HG03520 (cell line): ENCODE measurements around the gene LNX2.

Source experiments
- ATAC-seq: cut with Tn5 transposase; IDR thresholded peaks from one replicate; pipeline ENCODE4 v1.9.1; 2021; ENCODE audit warnings: mild to moderate bottlenecking, moderate library complexity; ENCODE audit not compliant: unreplicated experiment

LNX2 gene

DNA sequence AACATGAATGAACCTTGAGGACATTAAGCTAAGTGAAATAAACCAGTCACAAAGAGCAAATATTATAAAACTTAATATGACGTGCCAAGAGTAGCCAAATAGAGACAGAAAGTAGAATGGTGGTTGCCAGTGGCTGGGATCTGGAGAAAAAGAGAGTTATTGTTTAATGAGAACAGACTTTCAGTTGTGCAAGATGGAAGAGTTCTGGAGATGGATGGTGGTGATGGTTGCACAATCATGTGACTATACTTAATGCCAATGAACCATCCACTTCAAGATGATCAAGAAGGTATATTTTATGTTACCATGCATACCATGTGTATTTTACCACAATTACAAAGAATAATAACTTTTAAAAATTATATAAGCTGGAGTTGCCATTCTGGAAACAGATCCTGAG, 104.2 kb downstream of the LNX2 start:
- no peak for ATAC-seq

DNA sequence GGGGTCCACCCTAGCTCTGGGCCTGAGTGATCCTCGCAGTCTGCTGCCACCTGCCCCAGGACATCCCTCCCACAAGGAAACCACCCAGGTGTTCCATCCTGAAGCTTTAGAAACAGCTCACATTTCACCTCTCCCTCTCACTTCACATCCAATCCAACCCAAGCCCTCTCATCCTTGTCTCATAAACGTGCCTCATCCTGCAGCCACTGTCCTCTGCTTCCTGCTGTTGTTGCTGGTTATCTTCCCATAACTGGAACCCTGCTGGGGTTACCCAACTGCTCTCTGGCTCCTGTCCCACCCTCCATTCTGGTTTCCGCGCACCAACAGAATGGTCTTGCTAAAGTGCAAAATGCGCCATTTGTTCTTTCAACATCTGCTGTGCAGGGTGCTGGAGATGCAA, 110.2 kb downstream of the LNX2 start:
- no peak for ATAC-seq

DNA sequence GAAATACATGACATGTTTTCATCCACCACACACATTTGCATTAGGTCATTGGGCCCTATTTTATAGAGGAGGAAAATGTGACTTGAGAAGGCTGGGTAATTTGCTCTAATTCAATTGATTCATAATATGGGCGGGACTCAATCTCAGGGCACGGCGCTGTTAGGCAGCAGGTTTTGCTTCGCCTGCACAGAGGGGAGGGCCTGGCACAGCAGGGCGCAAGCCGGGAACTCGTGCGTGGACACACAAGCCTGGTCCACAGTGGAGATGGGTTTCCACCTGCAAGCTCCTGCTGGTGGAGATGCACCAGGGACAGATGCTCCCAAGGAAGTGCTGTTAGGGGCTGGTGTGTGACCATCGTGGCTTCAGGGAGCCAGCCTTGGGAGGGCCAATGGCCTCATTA, 111.5 kb downstream of the LNX2 start:
- ATAC-seq: no peak

DNA sequence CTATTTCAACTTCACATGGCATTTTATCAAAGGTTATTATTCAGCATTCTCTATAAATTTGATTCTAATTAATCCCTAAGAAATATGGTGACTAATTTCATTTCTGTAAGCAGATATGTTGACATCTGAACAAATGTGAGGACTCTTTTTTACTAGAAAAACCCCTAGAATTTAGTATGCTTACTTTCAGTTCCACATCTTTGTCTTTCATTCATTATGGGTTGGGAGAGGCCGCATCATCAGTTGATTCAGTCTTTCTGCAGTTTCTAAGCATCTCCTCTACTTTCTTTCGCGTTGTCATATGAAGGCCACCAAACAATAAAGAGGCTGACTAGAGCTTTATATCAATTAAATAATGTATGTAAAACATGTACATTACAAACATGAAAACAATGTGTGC, 114.5 kb downstream of the LNX2 start:
- no peak for ATAC-seq

DNA sequence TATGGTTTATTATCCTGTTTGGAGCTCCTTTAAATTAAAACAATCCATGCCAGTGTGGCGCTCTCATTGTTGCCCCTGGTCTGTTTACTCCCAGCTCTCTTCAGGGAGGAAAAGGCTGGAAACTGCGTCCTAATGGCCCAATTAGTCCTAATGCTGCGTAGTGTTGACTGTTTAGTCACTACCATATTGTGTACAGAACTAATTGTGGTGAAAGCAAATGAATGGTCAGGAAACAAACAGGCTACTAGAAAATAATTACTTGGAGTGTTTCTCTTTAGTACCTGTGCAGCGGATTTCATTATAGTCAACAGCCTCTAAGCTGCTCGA, 115.5 kb downstream of the LNX2 start:
- no peak for ATAC-seq

DNA sequence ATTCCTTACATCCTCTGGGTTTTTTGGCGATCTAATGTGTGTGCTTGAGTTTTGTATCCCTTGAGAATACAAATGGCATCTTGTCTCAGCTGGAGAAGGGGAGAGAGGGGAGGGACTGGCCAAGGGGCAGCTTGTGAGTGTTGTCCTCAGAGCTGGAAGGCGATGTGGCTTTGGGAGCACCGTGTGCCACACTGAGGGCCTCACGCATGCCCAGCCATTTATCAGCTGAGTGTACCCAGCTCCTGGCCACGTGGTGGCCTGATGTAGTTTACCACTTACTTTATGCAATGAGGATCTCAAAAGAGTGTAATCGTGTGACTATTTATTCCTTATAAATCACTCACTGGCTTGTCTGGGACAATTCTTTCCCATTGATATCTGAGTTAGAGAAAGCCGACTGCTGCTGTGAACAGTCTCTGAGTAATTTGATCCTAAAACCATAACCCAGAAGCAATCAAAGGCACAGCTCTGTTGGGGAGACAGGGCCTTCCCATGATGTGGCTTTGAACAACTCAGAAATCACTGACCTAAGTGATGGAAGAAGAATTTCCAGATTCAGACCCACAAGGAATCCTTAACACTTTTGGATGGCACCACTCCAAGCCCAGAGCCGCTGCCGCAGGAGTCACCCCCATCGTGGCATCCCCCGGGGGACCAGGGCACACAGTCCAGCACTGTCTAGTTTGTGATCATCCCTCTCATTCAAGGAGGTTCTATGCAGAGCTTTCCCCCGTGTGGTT, 116.0 kb downstream of the LNX2 start:
- no peak for ATAC-seq

DNA sequence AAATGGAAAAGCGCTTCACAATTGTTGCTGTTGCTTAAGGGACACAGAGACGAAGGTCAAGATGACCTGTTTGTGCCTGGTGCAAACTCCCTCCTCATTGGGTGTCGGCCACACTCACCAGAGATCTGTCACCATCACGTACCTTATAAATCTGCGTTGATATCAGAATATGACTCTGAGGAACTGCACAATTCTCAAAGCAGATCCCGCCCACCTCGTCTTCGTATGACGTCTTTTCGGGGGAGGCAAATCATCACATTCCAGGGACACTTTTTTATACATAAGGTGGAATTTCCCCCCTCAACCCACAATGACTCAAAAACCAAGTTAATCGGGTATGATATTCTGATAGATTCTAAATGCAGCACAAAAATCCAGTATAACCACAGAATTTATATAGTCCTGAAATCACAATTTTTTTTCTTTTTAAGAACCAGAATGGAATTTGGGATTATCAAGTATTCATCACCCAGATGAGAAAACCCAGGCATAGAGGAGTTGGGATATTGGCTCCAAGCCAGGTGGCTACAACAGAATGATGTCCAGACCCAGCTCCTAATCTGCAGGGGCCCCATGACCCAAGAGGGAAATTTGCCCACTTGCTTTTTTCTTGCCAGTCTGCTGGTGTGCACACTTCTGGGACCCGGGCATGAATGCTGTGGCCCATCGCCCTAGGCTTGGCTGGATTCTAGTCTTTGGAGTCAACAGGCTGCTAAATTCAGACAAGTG, 119.4 kb downstream of the LNX2 start:
- ATAC-seq: no peak

DNA sequence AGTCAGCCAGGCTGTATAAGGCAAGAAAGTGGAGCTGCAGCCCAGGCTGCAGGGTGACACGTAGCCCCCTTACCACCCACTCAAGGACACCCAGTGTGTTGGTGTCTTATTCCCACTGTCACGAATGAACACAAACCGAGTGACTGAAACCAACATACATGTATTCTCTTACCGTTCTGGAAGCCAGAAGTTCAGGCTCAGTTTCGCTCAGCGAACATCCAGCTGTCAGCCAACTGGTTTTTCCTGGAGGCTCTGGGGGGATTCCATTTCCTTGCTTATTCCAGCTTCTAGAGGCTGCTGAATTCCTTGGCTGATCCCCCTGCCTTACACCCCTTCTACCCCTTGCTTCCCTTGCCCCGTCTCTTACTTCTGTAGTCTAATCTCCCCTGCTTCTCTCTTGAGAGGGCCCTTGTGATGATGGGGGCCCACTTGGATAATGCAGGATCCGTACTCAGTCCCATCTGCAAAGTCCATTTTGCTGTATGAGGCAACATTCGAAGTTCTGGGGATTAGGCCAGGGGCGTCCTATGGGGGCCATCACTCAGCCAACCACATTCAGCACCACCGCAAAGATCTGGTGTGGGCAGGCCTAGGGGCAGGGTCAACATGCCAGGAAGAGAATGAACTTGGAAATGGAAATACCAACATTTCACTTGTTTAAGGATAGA, 122.6 kb downstream of the LNX2 start:
- ATAC-seq: no peak

DNA sequence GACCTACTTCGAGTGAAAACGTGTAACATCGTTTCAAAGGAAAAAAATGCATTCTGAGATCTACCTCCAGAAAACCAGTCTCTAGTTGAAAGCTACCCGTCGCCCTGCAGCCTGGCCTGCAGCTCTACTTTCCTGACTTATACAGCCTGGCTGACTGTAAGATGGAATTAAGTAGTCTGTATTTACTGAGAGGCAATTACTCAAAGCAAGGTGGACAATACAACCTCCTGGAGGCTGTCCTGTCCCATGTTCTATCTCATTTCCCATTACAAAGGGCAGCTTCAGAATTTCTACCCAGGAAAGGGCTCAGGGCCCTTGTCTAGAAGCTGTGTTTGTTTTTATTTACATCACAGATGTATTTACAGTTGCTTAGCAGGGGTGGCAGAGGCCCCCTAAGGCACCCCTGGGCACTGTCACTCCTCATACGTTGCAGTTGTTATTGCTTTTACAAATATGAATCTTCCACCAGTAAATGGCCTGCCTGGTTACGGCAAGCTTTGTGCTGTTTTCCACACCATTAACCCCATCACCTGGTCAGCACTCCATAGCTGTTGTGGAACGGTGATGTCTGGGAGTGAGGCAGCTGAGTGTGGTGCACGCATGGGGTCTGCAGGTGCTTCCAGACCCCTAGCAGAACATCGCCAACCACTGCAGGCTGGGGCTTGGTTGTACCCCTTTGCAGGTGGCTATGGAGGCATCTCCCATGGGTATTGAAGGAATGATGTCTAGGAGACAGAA, 123.6 kb downstream of the LNX2 start:
- no peak for ATAC-seq

DNA sequence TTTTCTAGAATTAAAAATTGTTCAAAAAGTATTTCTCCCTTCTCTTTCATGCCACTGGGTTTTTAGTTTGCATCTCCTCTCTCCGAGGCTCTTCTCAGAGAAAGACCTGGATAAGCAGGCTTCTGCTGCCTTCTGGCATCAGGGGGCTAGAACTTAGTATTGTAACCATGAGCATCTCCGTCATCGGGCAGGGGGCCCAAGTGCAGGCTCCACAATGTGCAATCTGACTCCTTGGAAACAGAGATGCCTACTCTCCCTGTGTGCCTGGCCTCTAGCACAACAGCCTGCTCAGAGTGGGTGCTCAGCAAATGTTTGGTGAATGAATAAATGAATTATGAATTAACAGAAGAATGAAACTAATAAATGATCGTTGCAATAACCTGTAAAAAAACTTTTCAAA, 124.3 kb downstream of the LNX2 start:
- ATAC-seq: no peak
